Activated CD8-positive, alpha-beta T cell treated with anti-CD3 and anti-CD28 coated beads for 36 hours (primary cell): Measurements from ENCODE around the gene GABRR2. TPM values are rescaled to one million over a fixed set of nuclear protein-coding genes. Genes with fewer than 3 reads are reported as not detected.
"Not testable (repeated sequence)": the region's sequence is repeated elsewhere in the genome, so short reads cannot be mapped to it uniquely, and the experiment has no call there.

Source experiments
- ATAC-seq: fragments of 200-7000 bp; cut with Tn5 transposase; one replicate; pipeline ENCODE4 v1.10.0; 2021; ENCODE audit warnings: mild to moderate bottlenecking, moderate library complexity
- CTCF ChIA-PET: fragments of 350-600 bp; sonication (Branson Sonifier 250); formaldehyde crosslinking; loops from one replicate; lab custom pipeline; 2021; ENCODE audit warnings: antibody characterized with exemption; lab: Charles Lee
- POLR2A ChIA-PET: fragments of 350-600 bp; sonication (Branson Sonifier 250); formaldehyde crosslinking; loops from one replicate; lab custom pipeline; 2021; ENCODE audit warnings: antibody characterized with exemption; lab: Charles Lee
- DNase-seq: peaks from one replicate; pipeline ENCODE4 v3.0.0-alpha.2; 2020
- H3K27ac Mint-ChIP-seq: one replicate; pipeline ENCODE4 v1.8.0; 2021; ENCODE audit warnings: mild to moderate bottlenecking, mixed read lengths
- H3K27me3 Mint-ChIP-seq: one replicate; pipeline ENCODE4 v1.8.0; 2021; ENCODE audit warnings: mixed read lengths
- H3K36me3 Mint-ChIP-seq: one replicate; pipeline ENCODE4 v1.8.0; 2021; ENCODE audit warnings: low read depth, mixed read lengths
- H3K4me1 Mint-ChIP-seq: one replicate; pipeline ENCODE4 v1.8.0; 2021; ENCODE audit warnings: low read depth, mixed read lengths
- H3K4me3 Mint-ChIP-seq: one replicate; pipeline ENCODE4 v1.8.0; 2021; ENCODE audit warnings: mild to moderate bottlenecking, moderate library complexity, mixed read lengths
- H3K9me3 Mint-ChIP-seq: one replicate; pipeline ENCODE4 v1.8.0; 2021; ENCODE audit warnings: mixed read lengths
- CTCF ChIP-seq: fragments of 200-600 bp; IDR thresholded peaks from one replicate; pipeline ENCODE4 v1.8.0; 2022; ENCODE audit warnings: antibody characterized with exemption, mild to moderate bottlenecking
- intact Hi-C: fragments of 100-400 bp; cut with micrococcal nuclease; formaldehyde crosslinking; loops from one replicate; pipeline ENCODE4 v1.10.0; 2022
- total RNA-seq, 2 experiments: library from RNA; stranded (reverse); gene quantifications; one replicate each; pipeline ENCODE4 v1.2.3, GENCODE V29; 2021

The GABRR2 gene
- total RNA-seq, 2 experiments from 2014 or later = 0.20 to 0.40 TPM

- H3K9me3 Mint-ChIP-seq = peaks cover 3% of the 10 kb centered on the region
- H3K4me3 Mint-ChIP-seq = no peak overlapping the region
- H3K4me1 Mint-ChIP-seq = peaks cover 18% of the 10 kb centered on the region
- H3K27ac Mint-ChIP-seq = no peak overlapping the region
- ChIA-PET POLR2A (no interaction called here), CTCF (no interaction called here)
- peaks cover 19% of the 10 kb centered on the region for H3K27me3 Mint-ChIP-seq
- H3K36me3 Mint-ChIP-seq = no peaks in the 10 kb centered on the region
- intact Hi-C loops = no loop called here
- ATAC-seq (no peak), DNase-seq (no peak)
- TF ChIP-seq CTCF = no peak
Measured at GRCh38 chr6:89237158-89237557, 77.9 kb downstream of the GABRR2 start.

GRCh38 chr6:89233605-89234004, 81.5 kb downstream of the GABRR2 start:
- CTCF ChIA-PET = interaction anchor here (2.2 kb wide), 1 partner anchor 251 kb away, joined by 4 read pairs; no protein-coding TSS in a partner anchor
- ATAC-seq, H3K27ac Mint-ChIP-seq, intact Hi-C loops, H3K36me3 Mint-ChIP-seq, H3K4me1 Mint-ChIP-seq, POLR2A ChIA-PET, H3K9me3 Mint-ChIP-seq, DNase-seq: not testable (repeated sequence)
- Mint-ChIP-seq H3K4me3 (peak overlapping the region; percentile 63), H3K27me3 (peaks cover 22% of the 10 kb centered on the region)

- Mint-ChIP-seq H3K27me3 (no peaks in the 10 kb centered on the region), H3K4me3 (no peak overlapping the region), H3K4me1 (no peaks in the 10 kb centered on the region), H3K9me3 (peaks cover 3% of the 10 kb centered on the region), H3K36me3 (no peaks in the 10 kb centered on the region), H3K27ac (no peak overlapping the region)
- DNase-seq = no peak
- POLR2A ChIA-PET = no interaction called here
- CTCF ChIA-PET = no interaction called here
- no peak for TF ChIP-seq CTCF
- intact Hi-C loops = no loop called here
- ATAC-seq = no peak
Measured at GRCh38 chr6:89222712-89223039, 92.4 kb downstream of the GABRR2 start.

DNA sequence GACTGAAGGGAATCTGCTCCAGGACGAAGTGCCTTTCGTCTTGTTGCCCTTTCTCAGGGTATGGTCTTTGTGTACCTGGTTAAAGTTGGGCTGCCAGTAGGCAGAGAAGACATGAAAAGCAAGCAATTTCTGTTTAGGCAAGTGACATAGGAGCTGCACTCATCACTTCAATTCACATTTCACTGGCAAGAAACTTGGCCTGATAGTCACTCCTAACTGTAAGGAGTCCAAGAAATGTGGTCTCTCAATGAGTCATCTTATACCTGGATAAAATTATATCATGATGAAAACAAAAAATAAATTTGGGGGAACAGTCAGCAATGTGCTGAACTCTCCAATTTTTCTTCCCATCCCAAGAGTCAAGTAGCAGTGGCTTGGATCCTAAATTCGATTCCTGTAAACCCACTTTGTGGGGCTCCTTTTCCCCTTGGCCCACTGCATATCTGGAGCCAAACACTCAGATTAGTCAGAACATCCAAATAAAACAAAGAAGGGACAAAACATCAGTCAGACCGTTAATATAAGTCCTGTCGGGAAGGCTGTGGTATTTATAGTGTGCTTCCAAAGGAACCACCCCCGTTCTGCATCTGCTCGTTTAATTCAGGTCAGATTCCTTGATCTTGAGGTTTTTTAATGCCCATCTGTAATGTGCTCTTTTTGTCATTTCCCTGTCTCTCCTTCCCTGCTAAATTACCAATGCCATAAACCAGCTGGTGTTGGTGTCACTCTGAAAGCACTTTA, 93.0 kb downstream of the GABRR2 start:
- intact Hi-C loops = no loop called here
- Mint-ChIP-seq H3K9me3 (peaks cover 3% of the 10 kb centered on the region), H3K36me3 (no peaks in the 10 kb centered on the region), H3K4me1 (no peaks in the 10 kb centered on the region), H3K4me3 (no peak overlapping the region), H3K27me3 (no peaks in the 10 kb centered on the region), H3K27ac (no peak overlapping the region)
- POLR2A ChIA-PET = no interaction called here
- DNase-seq (no peak), ATAC-seq (no peak)
- CTCF ChIA-PET = no interaction called here
- no peak for TF ChIP-seq CTCF

DNA sequence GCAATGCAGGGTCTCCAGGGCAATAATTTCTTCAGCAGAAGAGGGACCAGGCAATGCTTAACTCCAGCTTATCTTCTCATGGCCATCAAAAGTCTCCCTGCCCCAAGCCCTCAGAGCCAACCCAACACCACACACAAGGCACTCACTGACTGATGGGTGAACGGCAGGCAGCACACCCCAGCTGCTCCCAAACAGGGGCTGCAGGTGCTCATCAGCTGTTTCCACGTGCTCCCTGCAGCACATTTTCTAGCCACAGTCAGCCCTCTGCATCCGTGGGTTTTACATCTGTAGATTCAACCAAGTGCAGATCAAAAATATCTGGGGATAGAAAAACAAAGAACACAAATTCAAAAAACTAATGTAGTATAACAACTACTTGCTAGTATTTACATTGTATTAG, 94.0 kb downstream of the GABRR2 start:
- CTCF ChIA-PET = no interaction called here
- POLR2A ChIA-PET = no interaction called here
- ATAC-seq (no peak), DNase-seq (no peak)
- intact Hi-C loops = no loop called here
- Mint-ChIP-seq H3K27me3 (no peaks in the 10 kb centered on the region), H3K4me1 (no peaks in the 10 kb centered on the region), H3K4me3 (no peak overlapping the region), H3K9me3 (peaks cover 3% of the 10 kb centered on the region), H3K36me3 (no peaks in the 10 kb centered on the region), H3K27ac (no peak overlapping the region)
- TF ChIP-seq CTCF = no peak
